ENCODE results near the gene CCDC89.

The CCDC89 gene

DNA sequence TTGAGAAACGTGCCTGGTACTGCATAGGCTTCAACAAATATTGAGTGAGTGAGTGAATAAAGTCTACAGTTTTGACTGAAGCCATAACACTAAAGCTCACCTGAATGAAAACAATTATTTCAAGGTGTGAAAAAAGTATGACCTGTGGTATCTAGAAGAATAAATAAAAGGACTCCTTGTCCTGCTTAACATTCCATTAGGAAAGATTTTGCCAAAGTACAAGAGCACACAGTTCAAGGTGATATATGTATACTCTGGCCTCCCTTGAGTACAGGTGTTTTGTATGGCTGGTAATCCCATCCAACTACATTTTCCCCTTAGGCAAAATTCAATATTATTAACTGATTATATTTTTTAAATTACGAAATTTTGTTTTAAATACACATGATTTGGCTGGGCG lies 19.3 kb downstream of the CCDC89 start:
- Histone ChIP-seq H2BK120ac (ENCODE audit: low read depth, low read length) (no peak overlapping the region), H3K4me2 (ENCODE audit: insufficient read depth, low read length, poor library complexity, severe bottlenecking) (no peak overlapping the region), H4K8ac (ENCODE audit: low read depth, low read length) (no peak overlapping the region), H3K4me3 (ENCODE audit: low read length in 2 of 2) (no peak overlapping the region), H2AK5ac (ENCODE audit: low read depth, low read length) (no peak overlapping the region), H3K9ac (ENCODE audit: low read depth, low read length, poor library complexity) (no peak overlapping the region), H3K14ac (ENCODE audit: low read length) (no peak overlapping the region), H3K27me3 (ENCODE audit: control insufficient read depth in 3 of 3, insufficient read depth in 3 of 3, low read depth in 1 of 3, low read length in 3 of 3) (peaks cover 0 to 2% (median 0%) of the 10 kb centered on the region in 3 experiments), H3K36me3 (replicated peaks in 1 of 2; ENCODE audit: control insufficient read depth in 2 of 2, insufficient read depth in 2 of 2, low read length in 2 of 2) (peaks cover 2 to 21% of the 10 kb centered on the region in 2 donors), H3K79me1 (ENCODE audit: low read depth, low read length) (no peaks in the 10 kb centered on the region), H2BK12ac (ENCODE audit: low read length) (no peak overlapping the region), H3K9me3 (replicated peaks in 1 of 2; ENCODE audit: control insufficient read depth in 2 of 2, insufficient read depth in 1 of 2, low read depth in 1 of 2, low read length in 2 of 2) (no peaks in the 10 kb centered on the region), H2BK5ac (ENCODE audit: low read length) (no peak overlapping the region), H3K23ac (ENCODE audit: low read depth, low read length, poor library complexity) (no peak overlapping the region), H3K4me1 (ENCODE audit: control insufficient read depth in 2 of 2, insufficient read depth in 1 of 2, low read depth in 1 of 2, low read length in 2 of 2) (peaks cover 0 to 5% of the 10 kb centered on the region in 2 donors), H2AFZ (ENCODE audit: low read length) (peak overlapping the region; percentile 87), H3K4ac (ENCODE audit: low read length) (no peak overlapping the region), H3K18ac (ENCODE audit: low read length) (no peak overlapping the region), H4K91ac (ENCODE audit: low read depth, low read length, poor library complexity) (no peak overlapping the region), H2BK15ac (ENCODE audit: low read length) (no peak overlapping the region), H3K27ac (replicated peaks; ENCODE audit: low read length) (no peak overlapping the region)
- no CpG with 5 or more reads among the region's 3 CpGs for WGBS, 2 donors (ENCODE audit: extremely low coverage in 2 of 2, insufficient read length in 2 of 2, insufficient replicate concordance in 1 of 2)
- DNase-seq (ENCODE audit: low spot score) = no peak

DNA sequence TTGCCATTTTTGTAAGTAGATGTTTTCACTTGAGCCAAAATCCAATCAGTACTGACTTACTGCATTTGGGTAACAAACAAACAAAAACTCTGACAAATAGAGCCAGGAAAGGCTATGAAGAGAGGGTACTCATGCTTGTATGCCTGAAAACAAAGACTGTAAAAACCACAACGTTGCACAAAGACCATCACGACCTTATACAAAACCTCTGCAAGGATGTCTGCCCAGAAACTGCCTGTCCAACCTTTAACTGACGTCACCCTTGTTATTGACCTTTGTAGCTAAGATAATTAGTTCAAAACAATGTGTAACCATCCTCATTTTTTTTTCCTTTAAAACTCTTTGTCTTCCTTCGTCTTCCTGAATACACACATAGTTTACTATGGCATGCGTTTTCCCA lies 20.3 kb downstream of the CCDC89 start:
- Histone ChIP-seq H2BK15ac (ENCODE audit: low read length) (no peak overlapping the region), H3K14ac (ENCODE audit: low read length) (no peak overlapping the region), H3K9ac (ENCODE audit: low read depth, low read length, poor library complexity) (no peak overlapping the region), H2AK5ac (ENCODE audit: low read depth, low read length) (no peak overlapping the region), H3K23ac (ENCODE audit: low read depth, low read length, poor library complexity) (no peak overlapping the region), H3K4me3 (ENCODE audit: low read length in 2 of 2) (no peak overlapping the region), H3K4ac (ENCODE audit: low read length) (no peak overlapping the region), H3K9me3 (replicated peaks in 1 of 2; ENCODE audit: control insufficient read depth in 2 of 2, insufficient read depth in 1 of 2, low read depth in 1 of 2, low read length in 2 of 2) (no peaks in the 10 kb centered on the region), H2BK5ac (ENCODE audit: low read length) (no peak overlapping the region), H3K27ac (replicated peaks; ENCODE audit: low read length) (no peak overlapping the region), H2BK120ac (ENCODE audit: low read depth, low read length) (no peak overlapping the region), H3K27me3 (ENCODE audit: control insufficient read depth in 3 of 3, insufficient read depth in 3 of 3, low read depth in 1 of 3, low read length in 3 of 3) (no peaks in the 10 kb centered on the region), H2BK12ac (ENCODE audit: low read length) (no peak overlapping the region), H3K18ac (ENCODE audit: low read length) (no peak overlapping the region), H4K8ac (ENCODE audit: low read depth, low read length) (no peak overlapping the region), H3K79me1 (ENCODE audit: low read depth, low read length) (no peaks in the 10 kb centered on the region), H3K36me3 (replicated peaks in 1 of 2; ENCODE audit: control insufficient read depth in 2 of 2, insufficient read depth in 2 of 2, low read length in 2 of 2) (peaks cover 2 to 30% of the 10 kb centered on the region in 2 donors), H3K4me2 (ENCODE audit: insufficient read depth, low read length, poor library complexity, severe bottlenecking) (no peak overlapping the region), H2AFZ (ENCODE audit: low read length) (peak overlapping the region; percentile 87), H4K91ac (ENCODE audit: low read depth, low read length, poor library complexity) (no peak overlapping the region), H3K4me1 (ENCODE audit: control insufficient read depth in 2 of 2, insufficient read depth in 1 of 2, low read depth in 1 of 2, low read length in 2 of 2) (peaks cover 0 to 7% of the 10 kb centered on the region in 2 donors)
- WGBS, 2 donors (ENCODE audit: extremely low coverage in 2 of 2, insufficient read length in 2 of 2, insufficient replicate concordance in 1 of 2) = no CpG with 5 or more reads among the region's 5 CpGs
- no peak for DNase-seq (ENCODE audit: low spot score)

DNA sequence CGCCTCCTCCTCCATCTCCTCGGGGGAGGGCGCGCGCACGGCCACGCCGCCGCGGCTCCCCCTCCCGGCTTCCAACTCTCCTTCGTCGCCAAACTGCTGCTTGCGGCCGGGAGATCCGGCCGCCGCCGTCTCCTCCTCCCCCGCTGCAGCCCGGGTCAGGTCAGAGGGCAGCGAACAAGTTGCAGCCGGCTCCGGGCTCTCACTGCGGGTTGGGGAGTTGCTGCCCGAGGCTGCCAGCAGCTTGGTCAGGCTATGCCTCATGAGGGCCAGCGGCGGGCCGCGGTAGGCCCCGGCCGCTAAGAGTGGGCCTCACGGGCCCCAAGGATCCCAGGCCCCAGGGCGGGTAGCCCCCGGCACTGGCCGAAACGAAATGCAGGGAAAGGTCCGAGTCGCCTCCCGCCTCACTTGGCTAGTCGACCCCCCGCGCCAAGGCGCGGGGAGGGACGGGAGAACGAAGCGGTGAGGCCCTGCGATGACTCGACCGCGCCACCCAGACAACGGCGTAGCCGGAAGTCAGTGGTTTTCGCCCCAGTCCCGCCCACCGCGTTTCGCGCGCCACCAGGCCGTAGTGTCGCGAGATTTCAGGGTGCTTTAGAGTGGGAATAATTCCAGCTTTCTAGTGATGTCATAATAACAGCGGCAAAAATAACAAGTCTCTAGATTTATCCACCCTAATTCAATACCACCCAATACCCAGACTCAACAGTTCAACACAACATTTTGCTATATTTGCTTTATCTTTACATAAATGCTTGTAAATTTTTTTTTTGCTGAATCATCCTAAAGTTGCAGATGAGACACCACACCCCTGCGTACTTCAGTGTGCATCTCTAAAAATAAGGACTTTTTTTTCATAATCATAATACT lies 21.1 kb downstream of the CCDC89 start, which contains the start of gene CREBZF:
TSS of gene CREBZF (minus strand) at position 515 of the 867 bp plus-strand sequence. CDS start at position 261, 254 bp downstream.
- peak within 1 kb of the TSS; percentile 64 for H2BK15ac ChIP-seq (ENCODE audit: low read length)
- peak within 1 kb of the TSS; percentile 96 for H2BK5ac ChIP-seq (ENCODE audit: low read length)
- peak within 1 kb of the TSS; percentile 97 for H3K23ac ChIP-seq (ENCODE audit: low read depth, low read length, poor library complexity)
- peak within 1 kb of the TSS; percentile 96 for H3K14ac ChIP-seq (ENCODE audit: low read length)
- H3K9ac ChIP-seq (ENCODE audit: low read depth, low read length, poor library complexity) = peak within 1 kb of the TSS; percentile 98
- H3K27ac ChIP-seq (replicated peaks; ENCODE audit: low read length) = peak within 1 kb of the TSS; percentile 92
- no peaks in the 10 kb centered on the region for H3K9me3 ChIP-seq (replicated peaks in 1 of 2; ENCODE audit: control insufficient read depth in 2 of 2, insufficient read depth in 1 of 2, low read depth in 1 of 2, low read length in 2 of 2)
- no CpG with 5 or more reads among the region's 67 CpGs for WGBS, 2 donors (ENCODE audit: extremely low coverage in 2 of 2, insufficient read length in 2 of 2, insufficient replicate concordance in 1 of 2)
- H3K4me1 ChIP-seq (ENCODE audit: control insufficient read depth in 2 of 2, insufficient read depth in 1 of 2, low read depth in 1 of 2, low read length in 2 of 2) = peaks cover 0 to 8% of the 10 kb centered on the region in 2 donors
- peak within 1 kb of the TSS; percentile 84 to 97 for H3K4me3 ChIP-seq (ENCODE audit: low read length in 2 of 2)
- H2BK12ac ChIP-seq (ENCODE audit: low read length) = peak within 1 kb of the TSS; percentile 22
- H3K79me1 ChIP-seq (ENCODE audit: low read depth, low read length) = no peaks in the 10 kb centered on the region
- no peak within 1 kb of the TSS for H2BK120ac ChIP-seq (ENCODE audit: low read depth, low read length)
- H3K4me2 ChIP-seq (ENCODE audit: insufficient read depth, low read length, poor library complexity, severe bottlenecking) = peak within 1 kb of the TSS; percentile 53
- H3K27me3 ChIP-seq (ENCODE audit: control insufficient read depth in 3 of 3, insufficient read depth in 3 of 3, low read depth in 1 of 3, low read length in 3 of 3) = no peaks in the 10 kb centered on the region
- DNase-seq (ENCODE audit: low spot score) = peak; percentile 88
- no peak within 1 kb of the TSS for H4K91ac ChIP-seq (ENCODE audit: low read depth, low read length, poor library complexity)
- no peak within 1 kb of the TSS for H4K8ac ChIP-seq (ENCODE audit: low read depth, low read length)
- H3K18ac ChIP-seq (ENCODE audit: low read length) = peak within 1 kb of the TSS; percentile 98
- H2AK5ac ChIP-seq (ENCODE audit: low read depth, low read length) = peak within 1 kb of the TSS; percentile 91
- H2AFZ ChIP-seq (ENCODE audit: low read length) = peak within 1 kb of the TSS; percentile 87
- peaks cover 2 to 39% of the 10 kb centered on the region in 2 donors for H3K36me3 ChIP-seq (replicated peaks in 1 of 2; ENCODE audit: control insufficient read depth in 2 of 2, insufficient read depth in 2 of 2, low read length in 2 of 2)
- no peak within 1 kb of the TSS for H3K4ac ChIP-seq (ENCODE audit: low read length)

Data from neuronal stem cell (in vitro differentiated cells).